HepG2 (cell line): ENCODE results near the gene ADSS1. TPM values are rescaled to one million over a fixed set of nuclear protein-coding genes. Genes with fewer than 3 reads are reported as not detected.

Source experiments
- ATAC-seq: fragments of 200-7000 bp; cut with Tn5 transposase; 3 replicates; pipeline ENCODE4 v1.9.1; 2020; ENCODE audit warnings: mild to moderate bottlenecking, moderate library complexity
- BruUV-seq: library from RNA; stranded (reverse); fragments of 400-500 nt; replicated peaks from 2 replicates; lab custom pipeline; 2021; lab: Mats Ljungman, UMichigan
- CTCF ChIA-PET: fragments of 300-600 bp; formaldehyde crosslinking; extraction: SDS; loops from one replicate; lab custom pipeline; 2021; ENCODE audit warnings: low total read pairs, inconsistent platforms, low intra/inter-chr PET ratio; lab: Yijun Ruan, JAX
- POLR2A ChIA-PET: fragments of 350-600 bp; sonication (Branson Sonifier 250); formaldehyde crosslinking; loops from one replicate; lab custom pipeline; 2020; ENCODE audit warnings: antibody characterized with exemption, inconsistent platforms; lab: Yijun Ruan, JAX
- DNase-seq: peaks from one replicate; pipeline ENCODE4 v3.0.0-alpha.2; 2015; ENCODE audit warnings: low spot score
- FAIRE-seq: peaks from 3 replicates; lab custom pipeline; 2011; peaks lifted over from hg19 to GRCh38; lab: Jason Lieb, UNC
- H2AFZ ChIP-seq: one replicate; pipeline ENCODE4 v1.6.1; 2011; ENCODE audit warnings: low read length, inconsistent platforms
- H3K27ac ChIP-seq: fragments of 300-600 bp; 3 replicates; pipeline ENCODE4 v1.8.0; 2011; ENCODE audit warnings: mixed run types, mild to moderate bottlenecking, mixed read lengths, low read length, inconsistent platforms; ENCODE audit not compliant: insufficient read depth; ENCODE audit errors: extremely low read length
- H3K27me3 ChIP-seq, 2 experiments: fragments of 200-600 bp in 1 of 2; 2 replicates in 1 of 2; 3 replicates in 1 of 2; pipeline versions ENCODE4 v1.6.0 to v1.8.0; 2011; ENCODE audit warnings: low read length in 2 of 2, mild to moderate bottlenecking in 2 of 2, moderate library complexity in 2 of 2, inconsistent platforms in 1 of 2; ENCODE audit not compliant: insufficient read depth in 2 of 2, control insufficient read depth in 1 of 2
- H3K36me3 ChIP-seq, 2 experiments: fragments of 200-600 bp in 1 of 2; replicated peaks in 1 of 2; 2 replicates in 1 of 2; 3 replicates in 1 of 2; pipeline versions ENCODE4 v1.5.1 to v1.8.0; 2011; ENCODE audit warnings: low read length in 2 of 2, inconsistent platforms in 1 of 2; ENCODE audit not compliant: insufficient read depth in 2 of 2, control insufficient read depth in 1 of 2
- H3K4me1 ChIP-seq: 2 replicates; pipeline ENCODE4 v1.5.1; 2012; ENCODE audit warnings: low read length, inconsistent platforms; ENCODE audit not compliant: insufficient read depth
- H3K4me2 ChIP-seq: 2 replicates; pipeline ENCODE4 v1.6.0; 2011; ENCODE audit warnings: low read depth, low read length, inconsistent platforms
- H3K4me3 ChIP-seq, 3 experiments: fragments of 200-600 bp in 1 of 3; sonication (generic), shearing (Covaris generic) in 1 of 3; replicated peaks in 1 of 3; 2 replicates each; pipeline ENCODE4 v1.5.1; 2011 to 2016; ENCODE audit warnings: low read length in 3 of 3, inconsistent platforms in 2 of 3, low read depth in 2 of 3, mild to moderate bottlenecking in 2 of 3, control low read depth in 1 of 3, mixed read lengths in 1 of 3; ENCODE audit not compliant: insufficient read depth in 1 of 3
- H3K79me2 ChIP-seq: one replicate; pipeline ENCODE4 v1.6.1; 2011; ENCODE audit warnings: low read length, inconsistent platforms; ENCODE audit not compliant: insufficient read depth
- H3K9ac ChIP-seq: 2 replicates; pipeline ENCODE4 v1.6.0; 2011; ENCODE audit warnings: mild to moderate bottlenecking, low read depth, low read length, inconsistent platforms; ENCODE audit not compliant: insufficient read depth
- H3K9me3 ChIP-seq: 2 replicates; pipeline ENCODE4 v1.5.1; 2012; ENCODE audit warnings: mild to moderate bottlenecking, low read length
- H4K20me1 ChIP-seq: 2 replicates; pipeline ENCODE4 v1.6.0; 2011; ENCODE audit warnings: inconsistent platforms, mild to moderate bottlenecking, low read length, moderate library complexity; ENCODE audit not compliant: insufficient read depth
- DMAP1 ChIP-seq: IDR thresholded peaks from 2 replicates; pipeline ENCODE4 v1.6.1; 2016
- FOXO4 ChIP-seq: sonication (generic); formaldehyde crosslinking; conservative IDR thresholded peaks from 2 replicates; pipeline ENCODE4 v1.8.1; 2023; ENCODE audit warnings: missing genetic modification reagents
- LCORL ChIP-seq, 2 experiments: fragments of 450-650 bp in 1 of 2; sonication (generic) in 1 of 2; formaldehyde crosslinking in 1 of 2; IDR thresholded peaks; 2 replicates each; pipeline versions ENCODE4 v1.5.0 to v1.6.1; 2017 to 2020; ENCODE audit warnings: antibody characterized with exemption in 1 of 2, missing genetic modification reagents in 1 of 2
- MYNN ChIP-seq: sonication (generic); formaldehyde crosslinking; IDR thresholded peaks from 2 replicates; pipeline ENCODE4 v1.4.0; 2020; ENCODE audit warnings: mild to moderate bottlenecking, low read depth, missing genetic modification reagents
- PAF1 ChIP-seq: IDR thresholded peaks from 2 replicates; pipeline ENCODE4 v1.6.1; 2016; ENCODE audit warnings: missing genetic modification reagents, missing compliant biosample characterization
- POGK ChIP-seq: sonication (generic); formaldehyde crosslinking; conservative IDR thresholded peaks from 2 replicates; pipeline ENCODE4 v1.8.0; 2022; ENCODE audit warnings: mild to moderate bottlenecking, moderate library complexity, missing genetic modification reagents
- RBM22 ChIP-seq: fragments of 200-400 bp; formaldehyde crosslinking; optimal IDR thresholded peaks from 2 replicates; pipeline ENCODE3; 2017; ENCODE audit warnings: mild to moderate bottlenecking, low read length, moderate library complexity
- RFXAP ChIP-seq: sonication (generic); formaldehyde crosslinking; IDR thresholded peaks from 2 replicates; pipeline ENCODE4 v1.4.0; 2020; ENCODE audit warnings: missing genetic modification reagents, borderline replicate concordance
- THAP9 ChIP-seq: sonication (generic); formaldehyde crosslinking; IDR thresholded peaks from 2 replicates; pipeline ENCODE4; 2020; ENCODE audit warnings: missing genetic modification reagents, mild to moderate bottlenecking, borderline replicate concordance
- ZNF354B ChIP-seq: sonication (generic); formaldehyde crosslinking; IDR thresholded peaks from 2 replicates; pipeline ENCODE4 v1.8.0; 2022; ENCODE audit warnings: mild to moderate bottlenecking, missing genetic modification reagents
- ZNF512 ChIP-seq: sonication (generic); formaldehyde crosslinking; IDR thresholded peaks from 2 replicates; pipeline ENCODE4 v1.4.0; 2020; ENCODE audit warnings: mild to moderate bottlenecking, missing genetic modification reagents
- ZNF570 ChIP-seq: sonication (generic); formaldehyde crosslinking; IDR thresholded peaks from 2 replicates; pipeline ENCODE4 v1.4.0; 2020; ENCODE audit warnings: mild to moderate bottlenecking, missing genetic modification reagents, borderline replicate concordance
- ZNF580 ChIP-seq: IDR thresholded peaks from 2 replicates; pipeline ENCODE4 v1.6.1; 2016; ENCODE audit warnings: low read depth, borderline replicate concordance
- ZNF644 ChIP-seq: IDR thresholded peaks from 2 replicates; pipeline ENCODE4 v1.6.1; 2016; ENCODE audit warnings: low read depth
- ZNF772 ChIP-seq: sonication (generic); formaldehyde crosslinking; IDR thresholded peaks from 2 replicates; pipeline ENCODE4 v1.5.0; 2020; ENCODE audit warnings: mild to moderate bottlenecking, missing genetic modification reagents
- WGBS: methylation state at CpG from one replicate; pipeline ENCODE4 v1.1.6; 2017; ENCODE audit warnings: low lambda C conversion rate; 5-methylcytosine and 5-hydroxymethylcytosine counted together
- in situ Hi-C: cut with HindIII; loops from 2 replicates; pipeline ENCODE4 v1.10.0; 2017; ENCODE audit warnings: low pct_unique_long_range_greater_than_20kb; ENCODE audit not compliant: extremely low pct_ligation_motif_present
- intact Hi-C: fragments of 100-400 bp; cut with micrococcal nuclease; formaldehyde crosslinking; loops from one replicate; pipeline ENCODE4 v1.10.0; 2022; ENCODE audit not compliant: unreplicated experiment
- polyA plus RNA-seq, 8 experiments: library from polyadenylated mRNA; depleted of rRNA in 3 of 8; stranded (reverse) in 7 of 8; unstranded in 1 of 8; fragments of >200 nt; fragmentation: Illumina TruSeq in 4 of 8; extraction: Trizol in 4 of 8; gene quantifications; 2 replicates each; pipeline versions ENCODE4 v1.2.1 to v1.2.3, GENCODE V29; 2011 to 2016; ENCODE audit warnings: low read depth in 4 of 8, missing spikeins in 1 of 8, mixed read lengths in 1 of 8; ENCODE audit not compliant: insufficient read depth in 1 of 8
- total RNA-seq, 5 experiments: library from RNA; depleted of rRNA; stranded (reverse); fragments of >200 nt; fragmentation: Illumina TruSeq; extraction: Trizol; gene quantifications; 2 replicates each; pipeline ENCODE4 v1.2.3, GENCODE V29; 2016; ENCODE audit warnings: low read depth in 1 of 5

The ADSS1 gene
- total and polyA plus RNA-seq, 2 of the 13 experiments (the other 11 are each of a cell fraction or from before 2014, with no cell fraction given): 1.0 to 36.7 TPM

GRCh38 chr14:104766256-104766862 lies 42.3 kb downstream of the ADSS1 start:
- Histone ChIP-seq H3K4me1 (peaks cover 52% of the 10 kb centered on the region), H3K4me2 (peak overlapping the region; percentile 85), H2AFZ (no peak overlapping the region), H3K4me3 (peak overlapping the region; percentile 74 to 81 (median 75)), H3K36me3 (peaks cover 4 to 18% of the 10 kb centered on the region in 2 experiments), H3K27me3 (no peaks in the 10 kb centered on the region; a peak in 1 of 5 replicates), H3K27ac (peak overlapping the region; percentile 86), H3K9ac (peak overlapping the region; percentile 91), H4K20me1 (peaks cover 33% of the 10 kb centered on the region), H3K79me2 (peaks cover 60% of the 10 kb centered on the region), H3K9me3 (peaks cover 5% of the 10 kb centered on the region)
- ChIA-PET CTCF (no interaction called here), POLR2A (interaction anchor here (0.7 to 4.1 kb wide), 18 partner anchors 9 to 101 kb away, joined by 3 to 72 read pairs (median 12); partner anchors contain the start of genes AKT1, CEP170B, SIVA1 and ZBTB42)
- in situ Hi-C loops (loop anchor here (5.0 kb wide), 2 partner anchors 56 to 101 kb away; partner anchors contain the start of gene CEP170B), intact Hi-C loops (loop anchor here (2.0 kb wide), 1 partner anchor 14 kb away; the partner anchor contains the start of gene SIVA1)
- FAIRE-seq (no peak), DNase-seq (no peak), ATAC-seq (peak; percentile 13)
- TSS peak; percentile 90 for BruUV-seq
- under 1% methylated on average over 4 of the region's 4 CpGs for WGBS
- TF ChIP-seq FOXO4 (CRISPR knock-in tag) (0 out of 2 replicates have a peak, but pooled peaks have one; percentile 28), ZNF580 (CRISPR knock-in tag) (no peak), ZNF354B (CRISPR knock-in tag) (peak; percentile 77; the same call in 1 of the 2 replicates), RFXAP (CRISPR knock-in tag) (no peak), THAP9 (no peak), ZNF512 (CRISPR knock-in tag) (no peak), POGK (CRISPR knock-in tag) (no peak), ZNF570 (CRISPR knock-in tag) (no peak), DMAP1 (CRISPR knock-in tag) (no peak), MYNN (CRISPR knock-in tag) (no peak), LCORL (IDR thresholded peaks at IDR 0.05) (no peak), LCORL (CRISPR knock-in tag; IDR thresholded peaks at IDR 0.05) (no peak), ZNF772 (CRISPR knock-in tag) (no peak), RBM22 (peak; percentile 42), PAF1 (CRISPR knock-in tag) (no peak), ZNF644 (CRISPR knock-in tag) (no peak)
